Lower lobe of right lung (tissue), 2 donors: ENCODE measurements around the gene YWHAB. TPM values are rescaled to one million over a fixed set of nuclear protein-coding genes. Genes with fewer than 3 reads are reported as not detected.

Experiments used
- ATAC-seq, 2 donors: fragments of 200-7000 bp; cut with Tn5 transposase; one replicate each; pipeline ENCODE4 v1.9.1; 2020 to 2022; ENCODE audit warnings: mild to moderate bottlenecking in 2 of 2, moderate library complexity in 2 of 2
- DNase-seq: peaks from one replicate; pipeline ENCODE4 v3.0.0-alpha.2; 2020
- H3K27ac ChIP-seq: fragments of 200-600 bp; one replicate; pipeline ENCODE4 v1.8.0; 2022
- H3K27me3 ChIP-seq: fragments of 200-600 bp; one replicate; pipeline ENCODE4 v1.8.0; 2022; ENCODE audit warnings: low read depth
- H3K36me3 ChIP-seq: fragments of 200-600 bp; one replicate; pipeline ENCODE4 v1.8.0; 2022; ENCODE audit warnings: mild to moderate bottlenecking
- H3K4me1 ChIP-seq: fragments of 200-600 bp; one replicate; pipeline ENCODE4 v1.8.0; 2022
- H3K4me3 ChIP-seq: fragments of 200-600 bp; one replicate; pipeline ENCODE4 v1.8.0; 2022; ENCODE audit warnings: mild to moderate bottlenecking
- H3K9me3 ChIP-seq: fragments of 200-600 bp; one replicate; pipeline ENCODE4 v1.8.0; 2022
- CTCF ChIP-seq: fragments of 200-600 bp; IDR thresholded peaks from one replicate; pipeline ENCODE4 v1.8.0; 2022; ENCODE audit warnings: antibody characterized with exemption, mild to moderate bottlenecking
- intact Hi-C: fragments of 100-400 bp; cut with DNase I; formaldehyde crosslinking; loops from one replicate; pipeline ENCODE4 v1.11.0; 2022
- total RNA-seq: library from RNA; stranded (reverse); fragmentation: NEBNext Ultra II Directional; extraction: Animal tissue kit (Norgen Biotek cat#: 25700); gene quantifications from one replicate; pipeline ENCODE4 v1.2.1, GENCODE V29; 2021
- donor health status: DM: no; HTN: yes; CAD: no; lungs with severe emphysema.

YWHAB gene
- total RNA-seq, 1 donor from 2014 or later: 193 TPM

GRCh38 chr20:44887466-44887865 is 2.0 kb downstream of the YWHAB start:
- TF ChIP-seq CTCF: no peak
- Histone ChIP-seq H3K9me3 (no peaks in the 10 kb centered on the region), H3K27me3 (no peaks in the 10 kb centered on the region), H3K4me3 (peak overlapping the region; percentile 77), H3K36me3 (peaks cover 3% of the 10 kb centered on the region), H3K4me1 (peaks cover 66% of the 10 kb centered on the region), H3K27ac (no peak overlapping the region)
- ATAC-seq: no peak
- no peak for DNase-seq
- intact Hi-C loops: no loop called here

DNA sequence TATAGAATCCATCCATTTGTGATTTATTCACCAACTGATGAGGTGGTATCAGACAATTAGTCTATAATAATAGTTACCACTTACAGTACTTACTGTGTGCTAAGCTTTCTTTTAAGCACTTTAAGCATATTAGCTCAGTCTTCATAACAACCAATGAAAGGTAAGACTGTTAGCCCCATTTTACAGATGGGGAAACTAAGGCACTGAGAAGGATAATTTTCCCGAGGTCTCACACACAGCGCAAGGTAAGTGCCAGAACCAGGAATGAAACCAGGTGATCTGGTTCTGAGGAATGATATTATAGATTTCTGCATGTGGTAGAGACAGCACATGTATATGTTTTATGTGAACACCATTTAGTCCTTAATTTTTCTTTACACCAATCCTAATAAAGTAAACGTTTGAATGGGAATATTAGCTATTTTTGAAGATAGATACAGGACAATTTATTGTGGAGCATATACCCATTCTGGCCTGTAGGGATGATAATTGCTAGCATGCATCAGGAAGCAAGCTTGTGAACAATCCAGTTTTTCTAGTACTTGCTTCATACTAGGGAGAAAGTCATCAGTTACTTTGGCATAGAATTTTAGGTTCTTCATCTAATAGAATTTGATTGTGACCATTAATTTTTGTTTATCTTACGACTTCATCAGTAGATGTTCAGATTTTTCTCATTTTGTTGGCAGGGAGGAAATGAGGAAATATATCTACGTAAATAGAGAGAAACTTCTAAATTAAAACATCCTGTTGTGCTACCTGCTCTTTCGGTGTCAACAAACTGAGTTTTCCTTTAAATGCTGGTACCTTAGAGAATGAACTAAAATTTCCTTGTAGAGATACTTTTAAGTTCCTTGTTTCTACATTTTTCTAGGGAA is 3.0 kb downstream of the YWHAB start:
- peak; percentile 33 for TF ChIP-seq CTCF
- Histone ChIP-seq H3K4me1 (peaks cover 76% of the 10 kb centered on the region), H3K27ac (no peak overlapping the region), H3K4me3 (peak overlapping the region; percentile 77), H3K27me3 (no peaks in the 10 kb centered on the region), H3K9me3 (no peaks in the 10 kb centered on the region), H3K36me3 (peaks cover 3% of the 10 kb centered on the region)
- ATAC-seq (no peak), DNase-seq (no peak)
- intact Hi-C loops: no loop called here

GRCh38 chr20:44891826-44892225 is 6.3 kb downstream of the YWHAB start:
- no peak for TF ChIP-seq CTCF
- Histone ChIP-seq H3K4me3 (no peak overlapping the region), H3K27ac (no peak overlapping the region), H3K9me3 (no peaks in the 10 kb centered on the region), H3K36me3 (peaks cover 3% of the 10 kb centered on the region), H3K4me1 (peaks cover 97% of the 10 kb centered on the region), H3K27me3 (no peaks in the 10 kb centered on the region)
- DNase-seq (no peak), ATAC-seq (no peak)
- intact Hi-C loops: no loop called here

DNA sequence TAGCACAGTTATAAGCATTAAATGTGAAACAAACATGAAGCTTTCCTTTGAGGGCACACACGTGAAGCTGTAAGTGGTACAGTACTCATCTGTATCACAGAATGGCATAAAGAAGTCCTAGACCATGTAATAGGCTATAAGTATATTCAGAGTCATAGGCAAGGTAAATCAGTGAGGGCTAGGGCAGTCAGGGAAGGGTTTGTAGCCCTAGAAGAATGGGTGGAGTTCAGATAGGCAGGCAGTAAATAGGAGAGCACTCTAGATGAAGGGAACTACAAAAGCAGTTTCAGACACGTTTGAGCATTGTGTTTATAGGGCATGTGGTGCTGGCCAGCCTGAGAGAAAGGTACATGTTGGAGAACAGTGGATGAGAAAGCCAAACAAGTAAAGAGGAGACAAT is 9.5 kb downstream of the YWHAB start:
- Histone ChIP-seq H3K27me3 (no peaks in the 10 kb centered on the region), H3K27ac (no peak overlapping the region), H3K4me3 (no peak overlapping the region), H3K36me3 (no peaks in the 10 kb centered on the region), H3K4me1 (peaks cover 94% of the 10 kb centered on the region), H3K9me3 (no peaks in the 10 kb centered on the region)
- TF ChIP-seq CTCF: no peak
- intact Hi-C loops: no loop called here
- DNase-seq (no peak), ATAC-seq (no peak)

DNA sequence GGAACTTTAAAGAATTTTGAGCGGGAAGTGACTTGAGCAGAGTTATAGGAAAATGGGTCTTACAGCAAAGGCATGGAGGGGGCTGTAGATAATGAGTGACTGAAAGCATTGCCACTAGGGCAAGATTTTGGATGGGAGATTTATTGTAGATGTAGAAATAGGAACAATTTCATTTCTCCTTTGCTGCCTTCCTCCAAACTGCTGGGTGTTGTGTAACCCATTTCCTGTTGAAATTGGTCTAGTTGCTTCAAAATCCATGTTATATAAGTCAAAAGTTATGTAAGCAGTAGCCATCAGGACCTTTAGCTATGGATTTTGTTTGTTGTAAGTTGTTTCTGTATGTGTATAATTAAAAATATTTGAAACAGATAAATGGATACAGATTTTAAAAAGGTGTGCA is 11.1 kb downstream of the YWHAB start:
- no peaks in the 10 kb centered on the region for H3K9me3 ChIP-seq
- H3K4me1 ChIP-seq: peaks cover 86% of the 10 kb centered on the region
- H3K27me3 ChIP-seq: no peaks in the 10 kb centered on the region
- DNase-seq: no peak
- H3K4me3 ChIP-seq: no peak overlapping the region
- intact Hi-C loops: no loop called here
- TF ChIP-seq CTCF: no peak
- H3K27ac ChIP-seq: no peak overlapping the region
- peaks cover 6% of the 10 kb centered on the region for H3K36me3 ChIP-seq
- ATAC-seq: peak; percentile 41 to 56
